ENCODE measurements around the gene EIF3I. TPM values are rescaled to one million over a fixed set of nuclear protein-coding genes. Genes with fewer than 3 reads are reported as not detected.
A peak's percentile ranks its signal among the peaks of the same experiment; 100 is the strongest.

Gene EIF3I
- total and polyA plus RNA-seq, 2 of the 13 experiments (the other 11 are each of a cell fraction or from before 2014, with no cell fraction given) = 210 to 223 TPM

GRCh38 chr1:32179443-32180185 lies 42.6 kb upstream of the EIF3I start, which contains the start of gene TXLNA (continued):
- TF ChIP-seq ATF5 (CRISPR knock-in tag; IDR thresholded peaks at IDR 0.05; ENCODE audit: low read depth) (no peak), HNF1B (CRISPR knock-in tag; IDR thresholded peaks at IDR 0.05) (no peak; the same call in 1 of the 2 replicates), MLX (CRISPR knock-in tag; IDR thresholded peaks at IDR 0.05) (peak; percentile 22; the same call in 1 of the 2 replicates), IRF1 (CRISPR knock-in tag; IDR thresholded peaks at IDR 0.05; ENCODE audit: low read depth) (no peak), ZSCAN25 (CRISPR knock-in tag; IDR thresholded peaks at IDR 0.05) (no peak), MTF1 (CRISPR knock-in tag; IDR thresholded peaks at IDR 0.05) (no peak; the same call in 1 of the 2 replicates), SALL1 (CRISPR knock-in tag; IDR thresholded peaks at IDR 0.05) (peak; percentile 96), SMC3 (IDR thresholded peaks at IDR 0.05; ENCODE audit: low read length) (no peak), ZNF431 (CRISPR knock-in tag; IDR thresholded peaks at IDR 0.05; ENCODE audit: borderline replicate concordance, low read depth) (peak; percentile 90), ZFP37 (CRISPR knock-in tag; IDR thresholded peaks at IDR 0.05; ENCODE audit: borderline replicate concordance) (0 out of 2 replicates have a peak, but pooled peaks have one; percentile 48), ZNF850 (CRISPR knock-in tag; conservative IDR thresholded peaks at IDR 0.05) (no peak), MED8 (CRISPR knock-in tag; IDR thresholded peaks at IDR 0.05; ENCODE audit: insufficient replicate concordance) (no peak), KLF16 (CRISPR knock-in tag; IDR thresholded peaks at IDR 0.05) (peak; percentile 76 to 85; a peak in 1 of 4 replicates), DR1 (CRISPR knock-in tag; IDR thresholded peaks at IDR 0.05) (peak; percentile 68), NFE2L1 (CRISPR knock-in tag; IDR thresholded peaks at IDR 0.05; ENCODE audit: borderline replicate concordance) (no peak), E2F2 (CRISPR knock-in tag; IDR thresholded peaks at IDR 0.05; ENCODE audit: borderline replicate concordance) (peak; percentile 68; the same call in 1 of the 2 replicates), ZNF770 (CRISPR knock-in tag; IDR thresholded peaks at IDR 0.05) (0 out of 2 replicates have a peak, but pooled peaks have one; percentile 12), SNAI1 (CRISPR knock-in tag; IDR thresholded peaks at IDR 0.05; ENCODE audit: borderline replicate concordance) (0 out of 2 replicates have a peak, but pooled peaks have one; percentile 41), ZNF230 (CRISPR knock-in tag; IDR thresholded peaks at IDR 0.05) (no peak; the same call in 1 of the 2 replicates), ZBTB7B (CRISPR knock-in tag; IDR thresholded peaks at IDR 0.05) (peak; percentile 36; the same call in 1 of the 2 replicates)

Data from HepG2 (cell line).